IPS-18c (cell line): Measurements from ENCODE around the gene SIX2.
A peak's percentile ranks its signal among the peaks of the same experiment; 100 is the strongest.

Experiments used
- H3K4me3 ChIP-seq: 2 replicates; pipeline ENCODE4 v1.7.0; 2013; ENCODE audit warnings: low read depth, mild to moderate bottlenecking, low read length, moderate library complexity; ENCODE audit not compliant: insufficient read depth
- H3K9me3 ChIP-seq: one replicate; pipeline ENCODE4 v1.6.1; 2013; ENCODE audit warnings: mild to moderate bottlenecking, low read length, moderate library complexity; ENCODE audit not compliant: control insufficient read depth, insufficient read depth

Gene SIX2

GRCh38 chr2:45028276-45028675 is 19.0 kb upstream of the SIX2 start:
- Histone ChIP-seq H3K9me3 (no peaks in the 10 kb centered on the region), H3K4me3 (no peak overlapping the region)

- Histone ChIP-seq H3K4me3 (no peak overlapping the region), H3K9me3 (no peaks in the 10 kb centered on the region)
These were observed 17.7 kb upstream of the SIX2 start for GRCh38 chr2:45026924-45027450.

DNA sequence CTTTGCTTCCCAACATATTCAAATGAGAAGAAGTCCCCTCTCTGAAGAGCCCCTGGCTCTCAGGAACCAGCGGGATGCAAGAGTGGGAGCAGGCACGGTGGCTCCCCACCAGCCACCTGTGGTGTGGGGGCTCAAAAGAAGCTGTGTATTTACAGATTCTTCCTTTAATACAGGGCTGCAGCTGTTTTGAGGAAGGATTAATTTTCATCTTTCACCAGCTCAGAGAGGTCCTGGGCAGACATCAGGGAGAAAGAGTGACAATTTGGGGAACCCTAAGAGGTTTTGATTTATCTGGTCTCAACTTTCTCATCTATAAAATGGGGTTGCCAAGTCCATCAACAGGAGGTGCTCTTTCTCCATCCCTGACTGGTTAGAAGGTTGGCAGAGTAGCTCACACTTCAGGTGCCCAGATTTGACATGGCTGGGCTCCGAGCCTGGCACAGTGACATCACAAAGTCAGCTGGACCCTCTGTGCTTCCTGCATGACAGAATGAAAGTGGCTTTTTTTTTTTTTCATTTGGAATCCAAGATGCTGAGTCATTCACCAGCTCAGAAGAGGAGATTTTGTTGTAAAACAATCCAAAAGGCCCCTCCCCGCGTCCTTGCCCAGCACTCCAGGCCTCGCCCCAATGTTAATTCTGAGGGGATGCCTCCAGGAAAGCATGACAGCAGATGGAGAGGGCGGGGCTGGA is 15.5 kb upstream of the SIX2 start:
- Histone ChIP-seq H3K4me3 (no peak overlapping the region), H3K9me3 (no peaks in the 10 kb centered on the region)

GRCh38 chr2:45024097-45024496 is 14.8 kb upstream of the SIX2 start:
- H3K4me3 ChIP-seq, result no peak overlapping the region
- no peaks in the 10 kb centered on the region for H3K9me3 ChIP-seq

DNA sequence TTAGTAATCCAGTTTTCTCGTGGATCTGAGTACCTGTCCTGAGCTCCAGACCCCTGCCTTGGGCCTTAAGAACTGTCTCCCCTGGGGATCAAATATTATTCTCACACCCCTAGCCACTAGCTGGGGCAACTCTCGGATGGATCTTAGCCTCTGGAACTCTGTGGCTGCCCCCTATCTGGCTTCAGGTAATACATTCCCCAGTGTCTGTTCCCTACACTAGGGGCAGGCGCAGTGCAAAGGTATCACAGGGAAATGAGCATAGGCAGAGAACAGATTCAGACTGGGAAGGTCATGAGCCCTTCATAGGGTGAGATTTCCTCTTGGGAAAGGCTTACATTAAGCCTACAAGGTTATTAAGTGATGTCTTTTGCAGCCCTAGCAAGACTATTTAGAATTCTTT is 11.2 kb upstream of the SIX2 start:
- H3K4me3 ChIP-seq, result no peak overlapping the region

DNA sequence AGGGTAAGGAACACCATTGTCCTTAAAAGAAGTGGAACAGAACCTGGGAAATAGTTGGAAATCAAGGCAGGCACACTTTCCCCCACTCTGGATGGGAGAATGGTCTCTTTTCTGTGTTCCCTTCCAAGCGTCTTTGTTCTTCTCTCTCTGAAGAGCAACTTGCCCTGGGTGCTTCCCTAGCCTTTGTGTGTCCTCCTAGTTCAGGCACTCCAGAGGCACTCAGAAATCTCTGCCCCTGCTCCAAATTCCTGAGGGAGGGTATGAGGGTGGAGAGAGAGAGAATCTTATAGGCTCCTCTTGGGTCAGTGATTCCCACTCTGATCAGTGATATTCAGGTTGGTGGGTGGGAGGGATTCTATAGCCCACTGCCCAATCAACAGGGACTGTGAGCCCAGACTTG is 8.8 kb upstream of the SIX2 start:
- Histone ChIP-seq H3K4me3 (no peak overlapping the region), H3K9me3 (peaks cover 2% of the 10 kb centered on the region)

More for the DNA sequence above, 11.2 kb upstream of the SIX2 start:
- H3K9me3 ChIP-seq, result no peaks in the 10 kb centered on the region

- Histone ChIP-seq H3K4me3 (no peak overlapping the region; the same call in 1 of the 2 replicates), H3K9me3 (peaks cover 3% of the 10 kb centered on the region)
These were observed 5.6 kb upstream of the SIX2 start for GRCh38 chr2:45014831-45015230.

DNA sequence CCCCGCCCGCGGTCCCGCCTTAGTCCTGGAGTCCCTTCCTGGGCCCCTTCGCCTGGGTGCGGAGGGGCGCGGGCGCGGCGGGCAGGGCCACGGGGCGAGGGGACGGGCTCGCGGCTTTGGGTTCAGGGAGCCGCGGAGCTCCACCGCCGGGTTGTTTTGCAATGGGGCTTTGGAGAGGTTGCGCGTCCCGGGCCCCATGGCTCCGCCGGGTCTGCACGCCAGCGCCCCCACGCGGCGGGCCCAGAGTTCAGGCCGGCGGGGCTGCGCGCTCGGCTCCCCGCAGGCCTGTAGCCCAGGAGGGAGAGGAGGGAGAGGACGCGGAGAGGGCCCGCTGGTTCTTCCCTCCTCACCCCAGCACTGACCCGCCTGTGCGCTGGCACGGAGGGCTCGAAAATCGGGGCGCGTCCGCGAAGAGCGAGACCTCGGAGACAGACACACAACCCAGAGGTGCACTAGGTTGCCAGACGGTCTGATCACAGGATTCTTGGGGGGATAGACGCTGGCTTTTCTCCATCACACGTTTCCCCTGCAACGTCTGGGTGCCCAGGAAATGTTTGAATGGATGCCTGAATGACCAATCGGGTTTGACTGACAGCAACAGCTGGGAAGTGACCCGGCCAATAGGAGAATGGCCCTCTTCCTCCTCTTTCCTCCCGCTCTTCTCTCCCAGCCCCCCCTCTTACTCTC is 4.9 kb upstream of the SIX2 start:
- Histone ChIP-seq H3K9me3 (peaks cover 3% of the 10 kb centered on the region), H3K4me3 (peak overlapping the region; percentile 56)

- Histone ChIP-seq H3K9me3 (peaks cover 6% of the 10 kb centered on the region), H3K4me3 (peak overlapping the region; percentile 56)
These were observed 4.2 kb upstream of the SIX2 start for GRCh38 chr2:45013229-45014015.

- no peak overlapping the region for H3K4me3 ChIP-seq
- peaks cover 8% of the 10 kb centered on the region for H3K9me3 ChIP-seq
These were observed 3.5 kb upstream of the SIX2 start for GRCh38 chr2:45012733-45013132.

DNA sequence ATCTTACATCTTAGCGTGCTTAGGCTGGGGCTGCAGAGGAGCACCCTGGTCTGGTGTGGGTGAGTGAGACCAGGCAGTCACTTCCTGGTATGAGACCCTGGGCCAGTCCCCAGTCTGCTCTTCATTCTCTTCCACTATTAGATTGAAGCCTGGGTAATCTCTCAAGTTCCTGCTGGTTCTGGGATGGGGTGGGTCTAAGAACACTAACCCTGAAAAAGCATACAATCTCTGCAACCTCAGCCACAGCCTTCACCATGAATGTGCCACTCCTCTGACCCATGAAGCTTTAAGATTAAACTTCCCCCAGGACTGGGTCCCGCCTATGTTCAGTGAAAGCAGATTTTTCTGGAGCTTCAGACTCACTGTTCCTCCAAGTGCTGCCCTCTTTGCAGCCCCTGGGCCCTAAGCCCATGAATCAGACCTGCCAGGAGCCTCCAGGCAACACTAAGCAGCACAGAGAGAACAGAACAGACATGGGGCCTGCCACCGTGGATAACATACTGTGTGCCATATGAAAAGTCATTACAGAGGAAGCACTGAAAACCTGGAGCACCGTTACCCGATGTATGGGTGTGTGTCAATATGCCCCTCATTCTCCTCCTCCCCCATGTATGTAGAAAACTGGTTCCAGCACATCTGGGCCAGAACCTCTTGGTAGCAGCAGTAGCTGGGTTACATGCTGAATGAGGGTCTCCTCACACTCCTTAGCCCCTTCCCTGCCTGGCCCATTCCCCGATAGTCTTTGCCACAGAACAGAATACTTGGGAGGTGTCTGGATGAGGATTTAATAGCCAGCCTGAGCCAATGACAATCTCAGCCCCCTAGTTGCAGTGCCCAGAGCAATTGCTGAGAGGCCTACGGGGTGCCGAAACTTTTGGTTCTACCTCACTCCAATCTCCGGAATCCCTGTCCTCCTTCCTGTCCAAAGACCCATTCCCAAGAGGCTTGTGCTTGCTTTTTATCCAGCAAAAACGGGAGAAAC is 2.7 kb upstream of the SIX2 start:
- Histone ChIP-seq H3K9me3 (peaks cover 8% of the 10 kb centered on the region), H3K4me3 (no peak overlapping the region; the same call in 1 of the 2 replicates)

GRCh38 chr2:45011121-45011520 is 1.9 kb upstream of the SIX2 start:
- peaks cover 8% of the 10 kb centered on the region for H3K9me3 ChIP-seq
- no peak overlapping the region for H3K4me3 ChIP-seq

DNA sequence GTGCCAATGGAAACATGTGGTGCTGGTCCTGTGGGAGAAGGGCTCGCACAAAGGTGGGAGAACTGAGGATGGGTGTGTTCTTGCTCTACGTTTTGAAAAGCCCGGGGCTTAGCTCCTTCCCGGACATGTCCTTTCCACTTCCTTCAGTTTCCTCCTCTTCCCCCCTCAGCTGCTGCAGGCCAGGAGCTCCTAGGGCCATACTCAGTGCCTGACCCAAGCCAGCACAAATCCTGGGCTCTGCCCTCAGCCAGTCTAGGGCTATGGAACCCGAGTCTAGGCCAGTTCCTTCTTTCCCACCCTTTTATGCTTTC is 1.4 kb upstream of the SIX2 start:
- H3K9me3 ChIP-seq, result peaks cover 8% of the 10 kb centered on the region

GRCh38 chr2:45009928-45010701 is 863 bp upstream of the SIX2 start:
- Histone ChIP-seq H3K4me3 (peak overlapping the region; percentile 60), H3K9me3 (peaks cover 8% of the 10 kb centered on the region)

More for the DNA sequence above, 1.4 kb upstream of the SIX2 start:
- H3K4me3 ChIP-seq, result peak overlapping the region; percentile 60; the same call in 1 of the 2 replicates

GRCh38 chr2:45008296-45009129 is 739 bp downstream of the SIX2 start:
- H3K4me3 ChIP-seq, result peak overlapping the region; percentile 41
- H3K9me3 ChIP-seq, result peaks cover 8% of the 10 kb centered on the region
